IMR-90 (cell line): ENCODE measurements around the gene WNT3. TPM values are rescaled to one million over a fixed set of nuclear protein-coding genes. Genes with fewer than 3 reads are reported as not detected.

Experiments
- ATAC-seq: fragments of 200-7000 bp; cut with Tn5 transposase; 2 replicates; pipeline ENCODE4 v1.9.1; 2020; ENCODE audit warnings: low read depth, mild to moderate bottlenecking, moderate library complexity
- BruUV-seq: library from RNA; stranded (reverse); fragments of 400-500 nt; replicated peaks from 2 replicates; lab custom pipeline; 2021; lab: Mats Ljungman, UMichigan
- CTCF ChIA-PET: fragments of 300-600 bp; formaldehyde crosslinking; extraction: SDS; loops from one replicate; lab custom pipeline; 2021; ENCODE audit warnings: antibody characterized with exemption; lab: Yijun Ruan, JAX
- POLR2A ChIA-PET: fragments of 300-600 bp; sonication (Branson Sonifier 250); formaldehyde crosslinking; loops from one replicate; lab custom pipeline; 2022; ENCODE audit warnings: antibody characterized with exemption; ENCODE audit not compliant: unreplicated experiment; lab: Charles Lee
- DNase-seq: peaks from one replicate; pipeline ENCODE4 v3.0.0; 2013
- H2AFZ ChIP-seq: replicated peaks from 2 replicates; pipeline ENCODE3; 2013; ENCODE audit warnings: low read length, mild to moderate bottlenecking; ENCODE audit not compliant: poor library complexity
- H2AK5ac ChIP-seq: 2 replicates; pipeline ENCODE4 v1.6.1; 2013; ENCODE audit warnings: low read depth, low read length, inconsistent platforms
- H2AK9ac ChIP-seq: replicated peaks from 2 replicates; pipeline ENCODE3; 2013; ENCODE audit warnings: mild to moderate bottlenecking, low read depth, low read length, moderate library complexity; ENCODE audit not compliant: poor library complexity
- H2BK120ac ChIP-seq: 2 replicates; pipeline ENCODE4 v1.6.1; 2013; ENCODE audit warnings: low read depth, low read length, inconsistent platforms
- H2BK15ac ChIP-seq: 3 replicates; pipeline ENCODE4 v1.6.1; 2013; ENCODE audit warnings: low read depth, low read length, inconsistent platforms
- H2BK20ac ChIP-seq: 2 replicates; pipeline ENCODE4 v1.6.1; 2013; ENCODE audit warnings: low read depth, mild to moderate bottlenecking, inconsistent platforms, low read length, moderate library complexity
- H2BK5ac ChIP-seq: 2 replicates; pipeline ENCODE4 v1.6.1; 2013; ENCODE audit warnings: mild to moderate bottlenecking, low read depth, low read length, inconsistent platforms; ENCODE audit not compliant: poor library complexity, severe bottlenecking
- H3K14ac ChIP-seq: replicated peaks from 2 replicates; pipeline ENCODE4 v1.6.1; 2013; ENCODE audit warnings: low read depth, low read length, inconsistent platforms
- H3K18ac ChIP-seq: 2 replicates; pipeline ENCODE4 v1.6.1; 2013; ENCODE audit warnings: low read depth, low read length, control low read depth
- H3K23ac ChIP-seq: 2 replicates; pipeline ENCODE4 v1.6.1; 2013; ENCODE audit warnings: low read depth, low read length, inconsistent platforms
- H3K27ac ChIP-seq: 2 replicates; pipeline ENCODE4 v1.5.1; 2013; ENCODE audit warnings: mild to moderate bottlenecking, control low read depth, low read length; ENCODE audit not compliant: insufficient read depth
- H3K27me3 ChIP-seq: 2 replicates; pipeline ENCODE4 v1.6.1; 2013; ENCODE audit warnings: low read length; ENCODE audit not compliant: control insufficient read depth, insufficient read depth
- H3K36me3 ChIP-seq: 2 replicates; pipeline ENCODE4 v1.6.1; 2013; ENCODE audit warnings: low read length, mixed read lengths; ENCODE audit not compliant: control insufficient read depth, insufficient read depth
- H3K4ac ChIP-seq: 2 replicates; pipeline ENCODE4 v1.6.1; 2013; ENCODE audit warnings: low read depth, low read length, inconsistent platforms
- H3K4me1 ChIP-seq: 2 replicates; pipeline ENCODE4 v1.6.1; 2013; ENCODE audit warnings: low read length, mixed read lengths; ENCODE audit not compliant: control insufficient read depth, insufficient read depth
- H3K4me2 ChIP-seq: 2 replicates; pipeline ENCODE4 v1.6.1; 2013; ENCODE audit warnings: low read depth, mild to moderate bottlenecking, control low read depth, low read length, moderate library complexity
- H3K4me3 ChIP-seq: 2 replicates; pipeline ENCODE4 v1.5.1; 2013; ENCODE audit warnings: low read depth, mild to moderate bottlenecking, control low read depth, low read length, moderate library complexity; ENCODE audit not compliant: insufficient read depth
- H3K56ac ChIP-seq: 2 replicates; pipeline ENCODE4 v1.6.1; 2013; ENCODE audit warnings: low read length, inconsistent platforms; ENCODE audit not compliant: insufficient read depth; ENCODE audit errors: extremely low read depth
- H3K79me1 ChIP-seq, 2 experiments: 2 replicates each; pipeline ENCODE4 v1.6.1; 2013; ENCODE audit warnings: low read length in 2 of 2, inconsistent platforms in 1 of 2, low read depth in 1 of 2
- H3K9ac ChIP-seq: 2 replicates; pipeline ENCODE4 v1.6.1; 2013; ENCODE audit warnings: low read depth, low read length, control low read depth
- H3K9me1 ChIP-seq: 2 replicates; pipeline ENCODE4 v1.6.1; 2013; ENCODE audit warnings: low read length, inconsistent platforms; ENCODE audit not compliant: insufficient read depth
- H3K9me3 ChIP-seq: 2 replicates; pipeline ENCODE4 v1.6.1; 2013; ENCODE audit warnings: low read length; ENCODE audit not compliant: control insufficient read depth, insufficient read depth
- H4K20me1 ChIP-seq: 2 replicates; pipeline ENCODE4 v1.6.1; 2013; ENCODE audit warnings: low read length, inconsistent platforms; ENCODE audit not compliant: insufficient read depth
- H4K5ac ChIP-seq: 2 replicates; pipeline ENCODE4 v1.6.1; 2013; ENCODE audit warnings: mild to moderate bottlenecking, low read depth, low read length, control low read depth
- H4K8ac ChIP-seq, 2 experiments: 2 replicates each; pipeline ENCODE4 v1.6.1; 2013; ENCODE audit warnings: low read depth in 2 of 2, low read length in 2 of 2, control low read depth in 1 of 2, inconsistent platforms in 1 of 2
- H4K91ac ChIP-seq: 2 replicates; pipeline ENCODE4 v1.6.1; 2013; ENCODE audit warnings: low read depth, low read length, inconsistent platforms; ENCODE audit not compliant: insufficient read depth
- BHLHE40 ChIP-seq: fragments of 150-350 bp; IDR thresholded peaks from 2 replicates; pipeline ENCODE4 v1.6.1; 2016; ENCODE audit warnings: mild to moderate bottlenecking, low read depth, low read length
- CEBPB ChIP-seq: IDR thresholded peaks from 2 replicates; pipeline ENCODE4 v1.6.1; 2012; ENCODE audit warnings: low read depth, low read length, improper control_type of control experiment
- CHD1 ChIP-seq: IDR thresholded peaks from 2 replicates; pipeline ENCODE4 v1.6.1; 2012; ENCODE audit warnings: low read depth, low read length, improper control_type of control experiment
- FOS ChIP-seq: fragments of 150-350 bp; IDR thresholded peaks from 2 replicates; pipeline ENCODE4 v1.6.1; 2016; ENCODE audit warnings: low read depth, low read length
- MAFK ChIP-seq: IDR thresholded peaks from 2 replicates; pipeline ENCODE4 v1.6.1; 2012; ENCODE audit warnings: low read depth, low read length, improper control_type of control experiment
- MAZ ChIP-seq: IDR thresholded peaks from 2 replicates; pipeline ENCODE4 v1.6.1; 2012; ENCODE audit warnings: low read depth, mild to moderate bottlenecking, low read length, improper control_type of control experiment, moderate library complexity, borderline replicate concordance
- MXI1 ChIP-seq: IDR thresholded peaks from 2 replicates; pipeline ENCODE4 v1.6.1; 2012; ENCODE audit warnings: low read depth, mild to moderate bottlenecking, low read length, moderate library complexity, borderline replicate concordance
- NFE2L2 ChIP-seq: fragments of 150-350 bp; IDR thresholded peaks from 2 replicates; pipeline ENCODE4 v1.6.1; 2016; ENCODE audit warnings: low read depth, mild to moderate bottlenecking, low read length
- POLR2A ChIP-seq: IDR thresholded peaks from 2 replicates; pipeline ENCODE4 v1.6.1; 2012; ENCODE audit warnings: mild to moderate bottlenecking, low read depth, low read length
- RAD21 ChIP-seq: IDR thresholded peaks from 2 replicates; pipeline ENCODE4 v1.6.1; 2012; ENCODE audit warnings: low read length, improper control_type of control experiment
- RCOR1 ChIP-seq: IDR thresholded peaks from 2 replicates; pipeline ENCODE4 v1.6.1; 2012; ENCODE audit warnings: mild to moderate bottlenecking, low read length, improper control_type of control experiment; ENCODE audit not compliant: insufficient replicate concordance
- RFX5 ChIP-seq: IDR thresholded peaks from 2 replicates; pipeline ENCODE4 v1.8.0; 2012; ENCODE audit warnings: low read depth, mild to moderate bottlenecking, low read length, moderate library complexity
- SMC3 ChIP-seq: fragments of 150-350 bp; IDR thresholded peaks from 2 replicates; pipeline ENCODE4 v1.6.1; 2016; ENCODE audit warnings: low read depth, mild to moderate bottlenecking, antibody characterized with exemption, low read length, moderate library complexity
- WGBS, 2 experiments: methylation state at CpG; one replicate each; pipeline versions ENCODE4 v1.1.5 to v1.1.7; 2013; ENCODE audit warnings: missing lambda C conversion rate in 2 of 2; ENCODE audit not compliant: insufficient read length in 1 of 2; ENCODE audit errors: extremely low coverage in 2 of 2; 5-methylcytosine and 5-hydroxymethylcytosine counted together
- dilution Hi-C: fragments of 300-500 bp; cut with HindIII; formaldehyde crosslinking; loops from one replicate; pipeline ENCODE4 v1.14.3; 2018; ENCODE audit warnings: low sequenced_read_pairs; ENCODE audit not compliant: unreplicated experiment
- in situ Hi-C: fragments of 300-500 bp; cut with MboI; formaldehyde crosslinking; loops from 3 replicates; pipeline ENCODE4 v1.14.3; 2019; ENCODE audit warnings: low sequenced_read_pairs, inconsistent platforms, mixed read lengths
- intact Hi-C: fragments of 100-400 bp; cut with micrococcal nuclease; formaldehyde crosslinking; loops from 2 replicates; pipeline ENCODE4 v1.10.0; 2022
- polyA plus RNA-seq, 3 experiments: library from polyadenylated mRNA; depleted of rRNA; stranded (reverse); fragments of >200 nt; gene quantifications; 2 replicates each; pipeline ENCODE4 v1.2.3, GENCODE V29; 2012; ENCODE audit warnings: low replicate concordance in 1 of 3
- total RNA-seq: library from RNA; depleted of rRNA; stranded (reverse); fragments of >200 nt; gene quantifications from 2 replicates; pipeline ENCODE4 v1.2.3, GENCODE V29; 2012
- TF ChIP-seq, protein P1 (sequence below): fragments of 150-350 bp; IDR thresholded peaks from 2 replicates; pipeline ENCODE4 v1.6.1; 2017; ENCODE audit warnings: mild to moderate bottlenecking, antibody characterized with exemption, low read length, low read depth
- TF ChIP-seq, protein P2 (sequence below): fragments of 150-350 bp; IDR thresholded peaks from 2 replicates; pipeline ENCODE4 v1.6.1; 2016; ENCODE audit warnings: low read depth, mild to moderate bottlenecking, low read length, moderate library complexity, borderline replicate concordance

The WNT3 gene
- total and polyA plus RNA-seq, 2 of the 4 experiments (the other 2 are of a cell fraction) = 0.72 to 1.0 TPM

DNA sequence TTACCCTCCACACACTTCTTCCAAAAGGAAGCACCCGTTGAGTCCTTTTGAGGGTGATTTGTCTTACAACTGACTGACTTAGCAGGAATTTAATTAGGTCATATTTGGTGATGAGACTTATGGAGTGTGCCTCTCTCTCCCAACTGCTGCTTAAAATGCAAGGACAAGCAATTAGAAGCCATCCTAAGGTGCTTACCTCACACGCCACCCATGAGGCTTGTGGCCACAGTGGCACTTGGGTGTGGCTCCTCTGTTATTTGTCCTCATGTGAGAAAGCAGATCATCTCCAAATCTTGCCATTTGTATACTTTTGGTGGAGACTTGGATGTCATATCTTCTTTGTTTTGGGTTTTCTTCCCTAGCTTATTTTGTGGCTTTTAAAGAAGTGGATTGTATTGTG is 61.6 kb downstream of the WNT3 start:
- no peak overlapping the region for H3K14ac ChIP-seq
- H2AK5ac ChIP-seq = no peak overlapping the region
- no peak overlapping the region for H3K23ac ChIP-seq
- no peak for TF ChIP-seq SMC3
- no peak for TF ChIP-seq BHLHE40
- TF ChIP-seq MAZ = no peak
- no peak for TF ChIP-seq CEBPB
- no peak for TF ChIP-seq FOS
- no peak for TF ChIP-seq RAD21
- TF ChIP-seq RFX5 = no peak
- TF ChIP-seq, protein P1, sequence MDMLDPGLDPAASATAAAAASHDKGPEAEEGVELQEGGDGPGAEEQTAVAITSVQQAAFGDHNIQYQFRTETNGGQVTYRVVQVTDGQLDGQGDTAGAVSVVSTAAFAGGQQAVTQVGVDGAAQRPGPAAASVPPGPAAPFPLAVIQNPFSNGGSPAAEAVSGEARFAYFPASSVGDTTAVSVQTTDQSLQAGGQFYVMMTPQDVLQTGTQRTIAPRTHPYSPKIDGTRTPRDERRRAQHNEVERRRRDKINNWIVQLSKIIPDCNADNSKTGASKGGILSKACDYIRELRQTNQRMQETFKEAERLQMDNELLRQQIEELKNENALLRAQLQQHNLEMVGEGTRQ = no peak
- TF ChIP-seq RCOR1 = no peak
- TF ChIP-seq, protein P2, sequence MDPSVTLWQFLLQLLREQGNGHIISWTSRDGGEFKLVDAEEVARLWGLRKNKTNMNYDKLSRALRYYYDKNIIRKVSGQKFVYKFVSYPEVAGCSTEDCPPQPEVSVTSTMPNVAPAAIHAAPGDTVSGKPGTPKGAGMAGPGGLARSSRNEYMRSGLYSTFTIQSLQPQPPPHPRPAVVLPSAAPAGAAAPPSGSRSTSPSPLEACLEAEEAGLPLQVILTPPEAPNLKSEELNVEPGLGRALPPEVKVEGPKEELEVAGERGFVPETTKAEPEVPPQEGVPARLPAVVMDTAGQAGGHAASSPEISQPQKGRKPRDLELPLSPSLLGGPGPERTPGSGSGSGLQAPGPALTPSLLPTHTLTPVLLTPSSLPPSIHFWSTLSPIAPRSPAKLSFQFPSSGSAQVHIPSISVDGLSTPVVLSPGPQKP = no peak
- no peak for TF ChIP-seq MXI1
- TF ChIP-seq POLR2A = no peak
- no peak for TF ChIP-seq CHD1
- TF ChIP-seq NFE2L2 = no peak
- TF ChIP-seq MAFK = no peak
- H3K27me3 ChIP-seq = no peaks in the 10 kb centered on the region
- ATAC-seq (no peak), DNase-seq (no peak)
- H4K5ac ChIP-seq = no peak overlapping the region
- no peak overlapping the region for H2AFZ ChIP-seq
- H3K9me3 ChIP-seq = no peaks in the 10 kb centered on the region
- H4K8ac ChIP-seq = no peak overlapping the region
- no peak overlapping the region for H3K27ac ChIP-seq
- intact Hi-C loops = loop anchor here (5.0 kb wide), 1 partner anchor 75 kb away; no protein-coding TSS in a partner anchor
- ChIA-PET CTCF (no interaction called here), POLR2A (no interaction called here)
- no peak overlapping the region for H3K4me2 ChIP-seq
- H2BK5ac ChIP-seq = no peak overlapping the region
- no peak overlapping the region for H2BK120ac ChIP-seq
- no peak overlapping the region for H3K9ac ChIP-seq
- no peaks in the 10 kb centered on the region for H3K79me1 ChIP-seq
- no peak overlapping the region for H3K18ac ChIP-seq
- WGBS, 2 experiments = no CpG with 5 or more reads among the region's 2 CpGs
- no peak overlapping the region for H3K56ac ChIP-seq
- BruUV-seq = no TSS peak
- H2BK20ac ChIP-seq = no peak overlapping the region
- H3K4me1 ChIP-seq = peaks cover 3% of the 10 kb centered on the region; the same call in 1 of the 2 replicates
- H4K91ac ChIP-seq = no peak overlapping the region
- in situ Hi-C loops = no loop called here
- H3K36me3 ChIP-seq = peaks cover 20% of the 10 kb centered on the region
- H2AK9ac ChIP-seq = no peak overlapping the region
- no peak overlapping the region for H3K4me3 ChIP-seq
- H4K20me1 ChIP-seq = no peaks in the 10 kb centered on the region
- peaks cover 4% of the 10 kb centered on the region; the same call in 1 of the 2 replicates for H3K9me1 ChIP-seq
- no peak overlapping the region for H2BK15ac ChIP-seq
- H3K4ac ChIP-seq = no peak overlapping the region
- dilution Hi-C loops = no loop called here
